ENCODE measurements around the gene CGB5.

CGB5 gene

DNA sequence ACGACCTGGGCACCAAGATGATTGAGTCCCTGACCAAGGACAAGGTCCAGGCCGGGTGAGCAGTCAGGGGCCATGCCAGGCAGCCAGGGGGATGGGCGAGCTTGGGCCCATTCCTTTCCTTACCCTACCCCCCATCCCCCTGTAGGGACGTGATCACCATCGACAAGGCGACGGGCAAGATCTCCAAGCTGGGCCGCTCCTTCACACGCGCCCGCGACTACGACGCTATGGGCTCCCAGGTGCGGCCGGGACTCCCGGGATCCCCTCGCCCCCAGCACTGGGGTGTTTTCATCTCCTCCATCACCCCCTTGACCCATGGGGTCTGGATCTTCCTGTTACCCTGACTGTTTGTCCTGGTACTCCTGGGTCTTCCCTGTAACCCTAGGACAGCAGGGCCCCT lies 33.8 kb upstream of the CGB5 start:
- no peak for DNase-seq (ENCODE audit: low spot score)

GRCh38 chr19:49010453-49010852 lies 33.2 kb upstream of the CGB5 start:
- no peak for DNase-seq (ENCODE audit: low spot score)
- TF ChIP-seq CTCF (IDR thresholded peaks at IDR 0.05; ENCODE audit: extremely low read depth, missing control alignments), result no peak

More for the DNA sequence above, 33.8 kb upstream of the CGB5 start:
- no peak for TF ChIP-seq CTCF (IDR thresholded peaks at IDR 0.05; ENCODE audit: extremely low read depth, missing control alignments)

GRCh38 chr19:49011194-49011593 lies 32.5 kb upstream of the CGB5 start:
- DNase-seq (ENCODE audit: low spot score), result no peak
- no peak for TF ChIP-seq CTCF (IDR thresholded peaks at IDR 0.05; ENCODE audit: extremely low read depth, missing control alignments)

- DNase-seq (ENCODE audit: low spot score), result no peak
- TF ChIP-seq CTCF (IDR thresholded peaks at IDR 0.05; ENCODE audit: extremely low read depth, missing control alignments), result no peak
Observed at GRCh38 chr19:49014123-49014869, 29.4 kb upstream of the CGB5 start.

DNA sequence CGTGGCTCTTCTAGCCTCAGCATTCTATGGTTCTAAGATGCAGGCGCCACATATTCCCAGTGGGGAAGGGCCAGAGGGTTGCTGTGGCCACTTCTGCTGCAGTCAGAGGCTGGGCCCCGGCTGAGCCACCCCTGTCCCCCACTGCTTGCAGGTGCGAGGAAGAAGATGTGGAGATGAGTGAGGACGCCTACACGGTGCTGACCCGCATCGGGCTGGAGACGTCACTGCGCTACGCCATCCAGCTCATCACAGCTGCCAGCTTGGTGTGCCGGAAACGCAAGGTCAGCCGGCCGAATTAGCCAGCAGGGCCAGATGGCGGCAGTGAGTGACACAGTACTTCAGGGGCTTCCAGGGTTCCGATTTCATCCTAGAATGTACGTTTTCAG lies 28.8 kb upstream of the CGB5 start:
- no peak for DNase-seq (ENCODE audit: low spot score)

DNA sequence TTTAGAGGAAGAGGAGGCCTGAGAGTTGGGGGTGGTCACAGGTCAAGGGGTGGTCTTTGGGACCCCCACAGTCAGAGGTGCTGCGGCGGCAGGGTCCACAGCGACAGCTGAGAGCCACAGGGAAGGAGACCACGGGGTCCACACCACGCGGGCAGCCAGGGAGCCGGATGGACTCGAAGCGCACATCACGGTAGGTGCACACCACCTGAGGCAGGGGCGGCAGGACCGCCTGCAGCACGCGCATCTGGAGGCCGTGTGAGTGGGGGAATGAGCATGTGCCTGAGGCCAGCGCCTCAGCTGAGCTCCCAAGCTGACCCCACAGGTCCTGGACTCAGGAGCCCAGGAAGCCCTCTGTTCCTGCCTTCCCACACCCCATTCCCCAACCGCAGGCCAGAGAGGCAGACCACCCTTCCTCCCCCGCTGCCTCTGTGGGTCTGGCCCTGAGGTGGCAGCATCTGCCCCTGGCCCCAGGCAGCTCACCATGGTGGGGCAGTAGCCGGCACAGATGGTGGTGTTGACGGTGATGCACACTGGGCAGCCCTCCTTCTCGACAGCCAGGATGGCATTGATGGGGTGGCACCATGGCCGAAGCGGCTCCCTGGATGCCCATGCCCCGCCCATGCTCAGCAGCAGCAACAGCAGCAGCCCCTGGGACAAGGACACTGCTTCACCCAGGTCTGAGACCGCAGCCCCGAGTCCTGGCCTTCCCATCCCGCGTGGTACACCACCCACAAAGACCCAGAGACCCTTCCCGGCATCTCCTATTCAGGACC lies 27.4 kb upstream of the CGB5 start:
- no peak for DNase-seq (ENCODE audit: low spot score)

More for the DNA sequence above, 28.8 kb upstream of the CGB5 start:
- TF ChIP-seq CTCF (IDR thresholded peaks at IDR 0.05; ENCODE audit: extremely low read depth, missing control alignments), result no peak

More for the DNA sequence above, 27.4 kb upstream of the CGB5 start:
- TF ChIP-seq CTCF (IDR thresholded peaks at IDR 0.05; ENCODE audit: extremely low read depth, missing control alignments), result no peak
